Measurements from ENCODE around the gene RALGAPA2.

The RALGAPA2 gene

GRCh38 chr20:20513720-20514119, 198.7 kb downstream of the RALGAPA2 start:
- no peak overlapping the region for H3K4me3 ChIP-seq (replicated peaks in 1 of 2; ENCODE audit: low read depth in 2 of 2, low read length in 2 of 2)
- DNase-seq (ENCODE audit: low read depth in 2 of 2), result no peak
- no peak for TF ChIP-seq CTCF (IDR thresholded peaks at IDR 0.05; ENCODE audit: low read depth, low read length)

GRCh38 chr20:20505554-20505953, 206.9 kb downstream of the RALGAPA2 start:
- H3K4me3 ChIP-seq (replicated peaks in 1 of 2; ENCODE audit: low read depth in 2 of 2, low read length in 2 of 2), result no peak overlapping the region
- DNase-seq (ENCODE audit: low read depth in 2 of 2), result no peak
- TF ChIP-seq CTCF (IDR thresholded peaks at IDR 0.05; ENCODE audit: low read depth, low read length), result no peak

- no peak overlapping the region for H3K4me3 ChIP-seq (replicated peaks in 1 of 2; ENCODE audit: low read depth in 2 of 2, low read length in 2 of 2)
- DNase-seq (ENCODE audit: low read depth in 2 of 2), result peak in 1 of 2 donors; percentile 14
- no peak for TF ChIP-seq CTCF (IDR thresholded peaks at IDR 0.05; ENCODE audit: low read depth, low read length)
Observed at GRCh38 chr20:20503777-20504530, 208.5 kb downstream of the RALGAPA2 start.

- DNase-seq (ENCODE audit: low read depth in 2 of 2), result no peak
- no peak for TF ChIP-seq CTCF (IDR thresholded peaks at IDR 0.05; ENCODE audit: low read depth, low read length)
- no peak overlapping the region for H3K4me3 ChIP-seq (replicated peaks in 1 of 2; ENCODE audit: low read depth in 2 of 2, low read length in 2 of 2)
Observed at GRCh38 chr20:20501128-20501527, 211.3 kb downstream of the RALGAPA2 start.

GRCh38 chr20:20500312-20500711, 212.1 kb downstream of the RALGAPA2 start:
- no peak overlapping the region for H3K4me3 ChIP-seq (replicated peaks in 1 of 2; ENCODE audit: low read depth in 2 of 2, low read length in 2 of 2)
- DNase-seq (ENCODE audit: low read depth in 2 of 2), result no peak
- TF ChIP-seq CTCF (IDR thresholded peaks at IDR 0.05; ENCODE audit: low read depth, low read length), result no peak

- H3K4me3 ChIP-seq (replicated peaks in 1 of 2; ENCODE audit: low read depth in 2 of 2, low read length in 2 of 2), result no peak overlapping the region
- no peak for TF ChIP-seq CTCF (IDR thresholded peaks at IDR 0.05; ENCODE audit: low read depth, low read length)
- no peak for DNase-seq (ENCODE audit: low read depth in 2 of 2)
Observed at GRCh38 chr20:20499439-20499838, 213.0 kb downstream of the RALGAPA2 start.

Measured in cardiac fibroblast (primary cell).